SJCRH30 (cell line): Measurements from ENCODE around the gene HBS1L. TPM values are rescaled to one million over a fixed set of nuclear protein-coding genes. Genes with fewer than 3 reads are reported as not detected.

ENCODE experiments used
- DNase-seq, 2 experiments: peaks; one replicate each; pipeline ENCODE4 v3.0.0-alpha.2; 2015 to 2020
- H3K27ac ChIP-seq: fragments of 250-450 bp; sonication (Bioruptor Pico); 2 replicates; pipeline ENCODE4 v1.5.1; 2020; ENCODE audit warnings: mild to moderate bottlenecking, moderate library complexity
- H3K27me3 ChIP-seq: fragments of 250-450 bp; sonication (Bioruptor Pico); 2 replicates; pipeline ENCODE4 v1.5.1; 2020; ENCODE audit warnings: mild to moderate bottlenecking, moderate library complexity
- H3K36me3 ChIP-seq: fragments of 250-450 bp; sonication (Bioruptor Pico); 2 replicates; pipeline ENCODE4 v1.5.1; 2020; ENCODE audit warnings: mild to moderate bottlenecking, moderate library complexity
- H3K4me1 ChIP-seq: fragments of 250-450 bp; sonication (Bioruptor Pico); 2 replicates; pipeline ENCODE4 v1.5.1; 2020; ENCODE audit warnings: mild to moderate bottlenecking, moderate library complexity
- H3K4me3 ChIP-seq: fragments of 250-450 bp; sonication (Bioruptor Pico); 2 replicates; pipeline ENCODE4 v1.5.1; 2020; ENCODE audit warnings: mild to moderate bottlenecking, moderate library complexity
- H3K9me3 ChIP-seq: fragments of 250-450 bp; sonication (Bioruptor Pico); replicated peaks from 2 replicates; pipeline ENCODE4 v1.5.1; 2020; ENCODE audit warnings: mild to moderate bottlenecking, moderate library complexity
- total RNA-seq: library from RNA; depleted of rRNA; stranded (reverse); fragments of >200 nt; shearing (Covaris generic); gene quantifications from 2 replicates; pipeline ENCODE4 v1.2.3, GENCODE V29; 2014; rRNA removed

Gene HBS1L
- total RNA-seq, 1 experiment from 2014 or later = 139 TPM

- H3K4me3 ChIP-seq = no peak overlapping the region
- H3K27me3 ChIP-seq = no peaks in the 10 kb centered on the region
- no peak overlapping the region for H3K27ac ChIP-seq
- H3K4me1 ChIP-seq = no peaks in the 10 kb centered on the region; the same call in 1 of the 2 replicates
- peak; percentile 62 to 83 for DNase-seq
- H3K9me3 ChIP-seq = no peaks in the 10 kb centered on the region
- H3K36me3 ChIP-seq = no peaks in the 10 kb centered on the region
Measured at GRCh38 chr6:134921721-134922261, 132.8 kb downstream of the HBS1L start.

GRCh38 chr6:134921276-134921675 lies 133.3 kb downstream of the HBS1L start:
- H3K27ac ChIP-seq = no peak overlapping the region
- no peaks in the 10 kb centered on the region for H3K27me3 ChIP-seq
- H3K9me3 ChIP-seq = no peaks in the 10 kb centered on the region
- no peak for DNase-seq
- no peaks in the 10 kb centered on the region for H3K36me3 ChIP-seq
- H3K4me3 ChIP-seq = no peak overlapping the region
- no peaks in the 10 kb centered on the region; the same call in 1 of the 2 replicates for H3K4me1 ChIP-seq

- H3K9me3 ChIP-seq = no peaks in the 10 kb centered on the region
- DNase-seq = no peak
- no peaks in the 10 kb centered on the region for H3K36me3 ChIP-seq
- no peak overlapping the region for H3K4me3 ChIP-seq
- H3K27me3 ChIP-seq = no peaks in the 10 kb centered on the region
- no peaks in the 10 kb centered on the region; the same call in 1 of the 2 replicates for H3K4me1 ChIP-seq
- no peak overlapping the region for H3K27ac ChIP-seq
Measured at GRCh38 chr6:134920422-134920821, 134.2 kb downstream of the HBS1L start.

GRCh38 chr6:134918418-134918961 lies 136.1 kb downstream of the HBS1L start:
- H3K9me3 ChIP-seq = no peaks in the 10 kb centered on the region
- H3K27me3 ChIP-seq = no peaks in the 10 kb centered on the region
- H3K4me3 ChIP-seq = no peak overlapping the region
- no peak overlapping the region for H3K27ac ChIP-seq
- no peak for DNase-seq
- H3K4me1 ChIP-seq = no peaks in the 10 kb centered on the region; the same call in 1 of the 2 replicates
- H3K36me3 ChIP-seq = no peaks in the 10 kb centered on the region

- no peaks in the 10 kb centered on the region for H3K9me3 ChIP-seq
- H3K27ac ChIP-seq = no peak overlapping the region
- H3K4me3 ChIP-seq = no peak overlapping the region
- H3K36me3 ChIP-seq = no peaks in the 10 kb centered on the region
- no peaks in the 10 kb centered on the region for H3K4me1 ChIP-seq
- DNase-seq = no peak
- no peaks in the 10 kb centered on the region for H3K27me3 ChIP-seq
Measured at GRCh38 chr6:134911547-134911946, 143.1 kb downstream of the HBS1L start.

GRCh38 chr6:134910593-134910935 lies 144.1 kb downstream of the HBS1L start:
- Histone ChIP-seq H3K27me3 (no peaks in the 10 kb centered on the region), H3K27ac (no peak overlapping the region), H3K9me3 (no peaks in the 10 kb centered on the region), H3K4me3 (no peak overlapping the region), H3K4me1 (no peaks in the 10 kb centered on the region), H3K36me3 (no peaks in the 10 kb centered on the region)
- no peak for DNase-seq

Other genes starting within 250 kb of the HBS1L start
- gene ALDH8A1, start 104.7 kb downstream of the HBS1L start, total RNA-seq = 0.08 TPM in 1 of 2 replicates, not detected in the other
- 5.3 and 6.4 TPM in 2 replicates for gene MYB, start 126.5 kb upstream of the HBS1L start, total RNA-seq